Raji (cell line): ENCODE data around the gene SP100.

Experiments
- POLR2A ChIP-seq: IDR thresholded peaks from 2 replicates; pipeline ENCODE4 v1.6.1; 2011; ENCODE audit warnings: low read depth, low read length, control low read depth; ENCODE audit not compliant: insufficient read depth

The SP100 gene

GRCh38 chr2:230413479-230413878, 2.5 kb upstream of the SP100 start:
- TF ChIP-seq POLR2A, result no peak

- TF ChIP-seq POLR2A, result no peak
Measured at GRCh38 chr2:230414302-230414701, 1.7 kb upstream of the SP100 start.

- no peak for TF ChIP-seq POLR2A
Measured at GRCh38 chr2:230417436-230417835, 1.4 kb downstream of the SP100 start.

- TF ChIP-seq POLR2A, result no peak
Measured at GRCh38 chr2:230418341-230419016, 2.5 kb downstream of the SP100 start.

- no peak for TF ChIP-seq POLR2A
Measured at GRCh38 chr2:230419181-230419580, 3.2 kb downstream of the SP100 start.

GRCh38 chr2:230422149-230422548, 6.1 kb downstream of the SP100 start:
- no peak for TF ChIP-seq POLR2A

- no peak for TF ChIP-seq POLR2A
Measured at GRCh38 chr2:230423851-230424458, 8.0 kb downstream of the SP100 start.

- no peak for TF ChIP-seq POLR2A
Measured at GRCh38 chr2:230425377-230425776, 9.4 kb downstream of the SP100 start.

GRCh38 chr2:230429513-230429912, 13.5 kb downstream of the SP100 start:
- no peak for TF ChIP-seq POLR2A

GRCh38 chr2:230430957-230431910, 15.2 kb downstream of the SP100 start:
- TF ChIP-seq POLR2A, result no peak

GRCh38 chr2:230434677-230435324, 18.8 kb downstream of the SP100 start:
- no peak for TF ChIP-seq POLR2A

GRCh38 chr2:230435431-230435830, 19.4 kb downstream of the SP100 start:
- no peak for TF ChIP-seq POLR2A

GRCh38 chr2:230439590-230439989, 23.6 kb downstream of the SP100 start:
- TF ChIP-seq POLR2A, result no peak

- no peak for TF ChIP-seq POLR2A
Measured at GRCh38 chr2:230441227-230441897, 25.4 kb downstream of the SP100 start.

- no peak for TF ChIP-seq POLR2A
Measured at GRCh38 chr2:230443541-230443940, 27.5 kb downstream of the SP100 start.
